22Rv1 (cell line): ENCODE results near the gene PRDM2.
"Not testable (repeated sequence)": the region's sequence is repeated elsewhere in the genome, so short reads cannot be mapped to it uniquely, and the experiment has no call there.

Experiments
- H3K27ac ChIP-seq: fragments of 450-650 bp; 2 replicates; pipeline ENCODE4 v1.5.1; 2017
- CTCF ChIP-seq: fragments of 450-650 bp; IDR thresholded peaks from 2 replicates; pipeline ENCODE4 v1.5.1; 2017; ENCODE audit warnings: mild to moderate bottlenecking
- ZFX ChIP-seq: fragments of 450-650 bp; IDR thresholded peaks from 2 replicates; pipeline ENCODE4 v1.6.1; 2017; ENCODE audit warnings: antibody characterized with exemption, borderline replicate concordance

Gene PRDM2

GRCh38 chr1:13682444-13682843 is 17.5 kb upstream of the PRDM2 start:
- H3K27ac ChIP-seq, result no peak overlapping the region
- TF ChIP-seq ZFX (no peak), CTCF (no peak)

- no peak overlapping the region for H3K27ac ChIP-seq
- TF ChIP-seq ZFX (no peak), CTCF (no peak)
Measured at GRCh38 chr1:13683206-13683605, 16.8 kb upstream of the PRDM2 start.

GRCh38 chr1:13687151-13687715 is 12.8 kb upstream of the PRDM2 start:
- no peak for TF ChIP-seq CTCF
- TF ChIP-seq ZFX, result no peak
- H3K27ac ChIP-seq, result no peak overlapping the region

- not testable (repeated sequence) for H3K27ac ChIP-seq
Measured at GRCh38 chr1:13693094-13693493, 6.9 kb upstream of the PRDM2 start.

DNA sequence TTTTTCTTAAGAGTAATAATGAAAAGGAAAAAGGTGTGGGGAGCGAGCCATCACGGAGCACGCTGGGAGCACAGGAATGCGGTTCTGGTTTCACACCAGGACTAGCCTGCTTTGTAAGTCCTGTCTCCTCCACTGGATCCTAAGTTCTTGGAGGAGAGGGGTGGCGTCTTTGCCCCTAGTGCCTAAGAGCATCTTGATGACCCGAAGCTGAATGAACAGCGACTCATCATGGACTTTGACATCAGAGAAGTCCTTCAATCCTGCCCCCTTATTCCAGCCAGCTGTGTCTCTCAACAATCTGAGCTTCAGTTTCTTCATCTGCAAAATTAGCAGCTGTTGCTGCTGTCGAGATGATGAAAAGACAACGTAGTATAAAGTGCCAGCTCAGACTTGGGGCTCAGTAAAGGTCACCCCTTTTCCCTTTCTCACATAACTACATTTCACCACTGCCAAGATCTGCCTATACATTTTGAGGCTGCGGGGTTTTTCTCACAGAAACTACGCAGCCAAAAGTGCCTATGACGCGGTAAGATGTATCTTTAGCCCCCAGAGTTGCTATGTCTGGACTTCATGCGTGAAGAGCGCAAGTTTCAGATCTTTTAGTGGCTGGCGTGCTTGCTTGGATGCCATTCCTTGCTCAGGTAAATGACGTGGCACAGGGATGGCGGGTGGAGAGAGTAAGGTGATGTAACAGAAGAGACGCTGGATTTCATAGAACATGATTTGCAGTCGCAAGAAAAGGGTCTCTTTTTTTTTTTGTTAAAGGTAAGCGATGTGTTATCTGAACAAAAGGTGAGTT is 4.9 kb upstream of the PRDM2 start:
- TF ChIP-seq CTCF (no peak), ZFX (no peak)

GRCh38 chr1:13697738-13698137 is 2.2 kb upstream of the PRDM2 start:
- no peak overlapping the region for H3K27ac ChIP-seq
- no peak for TF ChIP-seq CTCF
- no peak for TF ChIP-seq ZFX

More for the DNA sequence above, 4.9 kb upstream of the PRDM2 start:
- H3K27ac ChIP-seq, result no peak overlapping the region

DNA sequence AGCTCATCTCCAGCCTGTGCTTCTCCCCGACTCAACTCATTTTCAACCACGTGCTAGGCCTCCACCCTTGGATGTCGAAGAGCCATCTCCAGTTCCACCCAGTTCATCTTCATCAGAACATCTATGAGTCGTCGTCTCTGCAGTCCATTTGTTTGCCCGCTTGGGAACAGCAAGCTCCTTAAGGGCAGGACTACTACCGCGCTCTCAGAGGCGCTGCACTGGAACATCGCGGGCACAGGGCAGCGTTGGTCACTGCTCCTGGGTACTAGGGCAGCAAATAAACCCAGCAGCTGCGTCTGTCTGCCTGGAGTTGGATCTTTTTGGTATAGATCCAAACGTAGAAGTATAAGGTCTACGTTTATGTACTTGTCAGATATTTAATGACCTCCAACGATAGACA is 478 bp upstream of the PRDM2 start:
- no peak overlapping the region for H3K27ac ChIP-seq
- TF ChIP-seq ZFX, result no peak
- no peak for TF ChIP-seq CTCF
